HEK293 (cell line): Measurements from ENCODE around the gene ALKBH3.

Experiments used
- CTCF ChIA-PET: fragments of 350-600 bp; formaldehyde crosslinking; extraction: SDS; loops from one replicate; lab custom pipeline; 2021; ENCODE audit warnings: antibody characterized with exemption; lab: Yijun Ruan, JAX
- POLR2A ChIA-PET: fragments of 300-600 bp; formaldehyde crosslinking; extraction: SDS; loops from one replicate; lab custom pipeline; 2020; ENCODE audit warnings: antibody characterized with exemption, inconsistent platforms; lab: Yijun Ruan, JAX
- H3K27ac ChIP-seq: fragments of 200-500 bp; sonication (Bioruptor generic); 2 replicates; pipeline ENCODE4 v1.5.1; 2014; ENCODE audit warnings: low read depth, low read length, control low read depth, inconsistent platforms; ENCODE audit errors: extremely low read depth
- H3K36me3 ChIP-seq, 2 experiments: fragments of 200-500 bp in 1 of 2; sonication (Bioruptor generic) in 1 of 2; 1 replicate in 1 of 2; 2 replicates in 1 of 2; pipeline ENCODE4 v1.5.1; 2014 to 2017; ENCODE audit warnings: inconsistent platforms in 2 of 2, low read length in 2 of 2; ENCODE audit not compliant: control insufficient read depth in 2 of 2, insufficient read depth in 1 of 2
- H3K4me1 ChIP-seq: fragments of 200-500 bp; sonication (Bioruptor generic); 2 replicates; pipeline ENCODE4 v1.5.1; 2014; ENCODE audit warnings: mild to moderate bottlenecking, low read length, inconsistent platforms; ENCODE audit not compliant: control insufficient read depth, insufficient read depth
- H3K4me3 ChIP-seq: 2 replicates; pipeline ENCODE4 v1.5.1; 2011; ENCODE audit warnings: low read depth, mild to moderate bottlenecking, control low read depth, low read length, moderate library complexity
- H3K9me3 ChIP-seq: fragments of 200-500 bp; sonication (Bioruptor generic); 2 replicates; pipeline ENCODE4 v1.5.1; 2014; ENCODE audit warnings: low read depth, low read length, inconsistent platforms; ENCODE audit not compliant: control insufficient read depth, insufficient read depth
- ATF2 ChIP-seq: fragments of 450-650 bp; formaldehyde crosslinking; IDR thresholded peaks from 2 replicates; pipeline ENCODE4 v1.5.1; 2016; ENCODE audit warnings: missing biosample characterization, missing genetic modification characterization, low read depth
- GFI1B ChIP-seq: fragments of 450-650 bp; formaldehyde crosslinking; IDR thresholded peaks from 2 replicates; pipeline ENCODE4 v1.5.1; 2016; ENCODE audit warnings: missing biosample characterization, missing genetic modification characterization
- OSR2 ChIP-seq: fragments of 450-650 bp; formaldehyde crosslinking; IDR thresholded peaks from 2 replicates; pipeline ENCODE4 v1.5.1; 2016; ENCODE audit warnings: missing biosample characterization, missing genetic modification characterization
- PRDM1 ChIP-seq: fragments of 450-650 bp; formaldehyde crosslinking; IDR thresholded peaks from 2 replicates; pipeline ENCODE4; 2016; ENCODE audit warnings: missing biosample characterization, missing genetic modification characterization
- PRDM6 ChIP-seq: fragments of 450-650 bp; formaldehyde crosslinking; IDR thresholded peaks from 2 replicates; pipeline ENCODE4 v1.5.1; 2017; ENCODE audit warnings: missing biosample characterization, missing genetic modification characterization
- SP7 ChIP-seq: fragments of 450-650 bp; formaldehyde crosslinking; IDR thresholded peaks from 2 replicates; pipeline ENCODE4 v1.5.1; 2016; ENCODE audit warnings: missing biosample characterization, missing genetic modification characterization
- ZBTB21 ChIP-seq: fragments of 450-650 bp; formaldehyde crosslinking; IDR thresholded peaks from 2 replicates; pipeline ENCODE4 v1.5.1; 2017; ENCODE audit warnings: missing biosample characterization, missing genetic modification characterization
- ZBTB7A ChIP-seq: fragments of 450-650 bp; formaldehyde crosslinking; IDR thresholded peaks from 2 replicates; pipeline ENCODE4 v1.5.1; 2016; ENCODE audit warnings: low read depth, missing biosample characterization, missing genetic modification characterization
- ZNF133 ChIP-seq: fragments of 450-650 bp; formaldehyde crosslinking; IDR thresholded peaks from 2 replicates; pipeline ENCODE4 v1.5.1; 2016; ENCODE audit warnings: missing biosample characterization, missing genetic modification characterization
- ZNF174 ChIP-seq: fragments of 450-650 bp; formaldehyde crosslinking; IDR thresholded peaks from 2 replicates; pipeline ENCODE4 v1.5.0; 2017; ENCODE audit warnings: missing biosample characterization, mild to moderate bottlenecking, missing genetic modification characterization
- ZNF184 ChIP-seq: fragments of 450-650 bp; IDR thresholded peaks from 2 replicates; pipeline ENCODE4 v1.5.1; 2018; ENCODE audit warnings: missing biosample characterization, mild to moderate bottlenecking, missing genetic modification characterization
- ZNF202 ChIP-seq: fragments of 450-650 bp; formaldehyde crosslinking; IDR thresholded peaks from 2 replicates; pipeline ENCODE4 v1.5.1; 2016; ENCODE audit warnings: missing biosample characterization, missing genetic modification characterization, borderline replicate concordance
- ZNF223 ChIP-seq: fragments of 450-650 bp; formaldehyde crosslinking; IDR thresholded peaks from 2 replicates; pipeline ENCODE4 v1.5.1; 2016; ENCODE audit warnings: missing biosample characterization, missing genetic modification characterization
- ZNF280C ChIP-seq: fragments of 450-650 bp; formaldehyde crosslinking; IDR thresholded peaks from 2 replicates; pipeline ENCODE4 v1.5.1; 2016; ENCODE audit warnings: missing biosample characterization, missing genetic modification characterization
- ZNF362 ChIP-seq: fragments of 450-650 bp; formaldehyde crosslinking; IDR thresholded peaks from 2 replicates; pipeline ENCODE4 v1.5.1; 2016; ENCODE audit warnings: missing biosample characterization, missing genetic modification characterization
- ZNF37A ChIP-seq: fragments of 450-650 bp; IDR thresholded peaks from 2 replicates; pipeline ENCODE4 v1.5.1; 2018; ENCODE audit warnings: missing biosample characterization, missing genetic modification characterization
- ZNF391 ChIP-seq: fragments of 450-650 bp; formaldehyde crosslinking; IDR thresholded peaks from 2 replicates; pipeline ENCODE4 v1.5.1; 2016; ENCODE audit warnings: low read depth, missing biosample characterization, missing genetic modification characterization, borderline replicate concordance
- ZNF404 ChIP-seq: fragments of 450-650 bp; formaldehyde crosslinking; IDR thresholded peaks from 2 replicates; pipeline ENCODE4 v1.5.1; 2017; ENCODE audit warnings: missing biosample characterization, missing genetic modification characterization
- ZNF514 ChIP-seq: fragments of 450-650 bp; formaldehyde crosslinking; IDR thresholded peaks from 2 replicates; pipeline ENCODE4 v1.5.1; 2016; ENCODE audit warnings: missing biosample characterization, missing genetic modification characterization
- ZNF558 ChIP-seq: fragments of 450-650 bp; formaldehyde crosslinking; IDR thresholded peaks from 2 replicates; pipeline ENCODE4 v1.5.1; 2016; ENCODE audit warnings: missing biosample characterization, missing genetic modification characterization
- ZNF585B ChIP-seq: fragments of 450-650 bp; formaldehyde crosslinking; IDR thresholded peaks from 2 replicates; pipeline ENCODE4 v1.5.1; 2016; ENCODE audit warnings: missing biosample characterization, missing genetic modification characterization
- ZNF658 ChIP-seq: fragments of 450-650 bp; formaldehyde crosslinking; IDR thresholded peaks from 2 replicates; pipeline ENCODE4; 2016; ENCODE audit warnings: missing biosample characterization, missing genetic modification characterization
- ZNF785 ChIP-seq: fragments of 450-650 bp; formaldehyde crosslinking; IDR thresholded peaks from 2 replicates; pipeline ENCODE4 v1.5.1; 2016; ENCODE audit warnings: missing biosample characterization, missing genetic modification characterization
- ZSCAN16 ChIP-seq: fragments of 450-650 bp; formaldehyde crosslinking; IDR thresholded peaks from 2 replicates; pipeline ENCODE4 v1.5.1; 2016; ENCODE audit warnings: missing biosample characterization, missing genetic modification characterization

The ALKBH3 gene

GRCh38 chr11:43866520-43866919 lies 14.1 kb upstream of the ALKBH3 start:
- POLR2A ChIA-PET = no interaction called here
- Histone ChIP-seq H3K4me3 (no peak overlapping the region), H3K36me3 (no peaks in the 10 kb centered on the region), H3K4me1 (no peaks in the 10 kb centered on the region), H3K9me3 (no peaks in the 10 kb centered on the region), H3K27ac (no peak overlapping the region)
- CTCF ChIA-PET = interaction anchor here (0.6 to 0.7 kb wide), 4 partner anchors 17 to 514 kb away, joined by 3 to 4 read pairs (median 3); no protein-coding TSS in a partner anchor
- no peak for TF ChIP-seq ZNF37A (tag by site-specific recombination)
- TF ChIP-seq ZNF658 = no peak
- TF ChIP-seq ZNF785 (tag by site-specific recombination) = no peak
- TF ChIP-seq ZNF514 (tag by site-specific recombination) = no peak
- no peak for TF ChIP-seq ATF2 (tag by site-specific recombination)

- H3K4me3 ChIP-seq = no peak overlapping the region
- CTCF ChIA-PET = interaction anchor here (0.6 to 2.1 kb wide), 4 partner anchors 17 to 41 kb away, joined by 3 to 7 read pairs (median 4); no protein-coding TSS in a partner anchor
- H3K27ac ChIP-seq = no peak overlapping the region
- H3K4me1 ChIP-seq = no peaks in the 10 kb centered on the region
- H3K36me3 ChIP-seq = no peaks in the 10 kb centered on the region
- no peak for TF ChIP-seq ZBTB7A (tag by site-specific recombination)
- 0 out of 2 replicates have a peak, but pooled peaks have one; percentile 40 for TF ChIP-seq ZNF133 (tag by site-specific recombination)
- no peak for TF ChIP-seq ZNF280C (tag by site-specific recombination)
- no peak for TF ChIP-seq ZNF37A (tag by site-specific recombination)
- POLR2A ChIA-PET = no interaction called here
- no peaks in the 10 kb centered on the region for H3K9me3 ChIP-seq
Observed at GRCh38 chr11:43866969-43867368, 13.7 kb upstream of the ALKBH3 start.

GRCh38 chr11:43868852-43869567 lies 11.6 kb upstream of the ALKBH3 start:
- no peaks in the 10 kb centered on the region for H3K4me1 ChIP-seq
- H3K9me3 ChIP-seq = no peaks in the 10 kb centered on the region
- H3K36me3 ChIP-seq = no peaks in the 10 kb centered on the region
- H3K4me3 ChIP-seq = no peak overlapping the region
- no peak overlapping the region for H3K27ac ChIP-seq
- POLR2A ChIA-PET = no interaction called here
- CTCF ChIA-PET = interaction anchor here (0.6 to 2.1 kb wide), 2 partner anchors 11 to 43 kb away, joined by 3 to 7 read pairs; no protein-coding TSS in a partner anchor
- TF ChIP-seq ZNF585B (tag by site-specific recombination) = no peak
- TF ChIP-seq SP7 (tag by site-specific recombination) = peak; percentile 56; the same call in 1 of the 2 replicates
- TF ChIP-seq ZBTB21 = peak; percentile 19; the same call in 1 of the 2 replicates
- no peak for TF ChIP-seq GFI1B (tag by site-specific recombination)
- TF ChIP-seq ZSCAN16 = no peak
- no peak for TF ChIP-seq ZNF174 (tag by site-specific recombination)
- no peak for TF ChIP-seq ZNF558 (tag by site-specific recombination)
- peak; percentile 40; the same call in 1 of the 2 replicates for TF ChIP-seq PRDM1 (tag by site-specific recombination)
- TF ChIP-seq ZNF202 (tag by site-specific recombination) = no peak
- peak; percentile 29; the same call in 1 of the 2 replicates for TF ChIP-seq PRDM6 (tag by site-specific recombination)
- peak; percentile 23; the same call in 1 of the 2 replicates for TF ChIP-seq OSR2 (tag by site-specific recombination)
- TF ChIP-seq ZNF184 (tag by site-specific recombination) = 0 out of 2 replicates have a peak, but pooled peaks have one; percentile 37
- no peak for TF ChIP-seq ZNF391 (tag by site-specific recombination)
- no peak for TF ChIP-seq ZNF404 (tag by site-specific recombination)
- TF ChIP-seq ZNF362 (tag by site-specific recombination) = no peak
- no peak for TF ChIP-seq ZNF223 (tag by site-specific recombination)
